HEK293 (cell line): ENCODE results near the gene PGGT1B.
A peak's percentile ranks its signal among the peaks of the same experiment; 100 is the strongest.

Source experiments
- CTCF ChIA-PET: fragments of 350-600 bp; formaldehyde crosslinking; extraction: SDS; loops from one replicate; lab custom pipeline; 2021; ENCODE audit warnings: antibody characterized with exemption; lab: Yijun Ruan, JAX
- POLR2A ChIA-PET: fragments of 300-600 bp; formaldehyde crosslinking; extraction: SDS; loops from one replicate; lab custom pipeline; 2020; ENCODE audit warnings: antibody characterized with exemption, inconsistent platforms; lab: Yijun Ruan, JAX
- H3K27ac ChIP-seq: fragments of 200-500 bp; sonication (Bioruptor generic); 2 replicates; pipeline ENCODE4 v1.5.1; 2014; ENCODE audit warnings: low read depth, low read length, control low read depth, inconsistent platforms; ENCODE audit errors: extremely low read depth
- H3K36me3 ChIP-seq, 2 experiments: fragments of 200-500 bp in 1 of 2; sonication (Bioruptor generic) in 1 of 2; 1 replicate in 1 of 2; 2 replicates in 1 of 2; pipeline ENCODE4 v1.5.1; 2014 to 2017; ENCODE audit warnings: inconsistent platforms in 2 of 2, low read length in 2 of 2; ENCODE audit not compliant: control insufficient read depth in 2 of 2, insufficient read depth in 1 of 2
- H3K4me1 ChIP-seq: fragments of 200-500 bp; sonication (Bioruptor generic); 2 replicates; pipeline ENCODE4 v1.5.1; 2014; ENCODE audit warnings: mild to moderate bottlenecking, low read length, inconsistent platforms; ENCODE audit not compliant: control insufficient read depth, insufficient read depth
- H3K4me3 ChIP-seq: 2 replicates; pipeline ENCODE4 v1.5.1; 2011; ENCODE audit warnings: low read depth, mild to moderate bottlenecking, control low read depth, low read length, moderate library complexity
- H3K9me3 ChIP-seq: fragments of 200-500 bp; sonication (Bioruptor generic); 2 replicates; pipeline ENCODE4 v1.5.1; 2014; ENCODE audit warnings: low read depth, low read length, inconsistent platforms; ENCODE audit not compliant: control insufficient read depth, insufficient read depth
- HOXD13 ChIP-seq: sonication (generic); formaldehyde crosslinking; IDR thresholded peaks from 2 replicates; pipeline ENCODE4 v1.8.0; 2022; ENCODE audit warnings: missing genetic modification reagents, borderline replicate concordance
- KLF17 ChIP-seq: fragments of 450-650 bp; formaldehyde crosslinking; IDR thresholded peaks from 2 replicates; pipeline ENCODE4 v1.5.1; 2016; ENCODE audit warnings: missing biosample characterization, missing genetic modification characterization
- KLF9 ChIP-seq: fragments of 450-650 bp; formaldehyde crosslinking; IDR thresholded peaks from 2 replicates; pipeline ENCODE4 v1.5.1; 2016; ENCODE audit warnings: missing biosample characterization, missing genetic modification characterization, low read depth
- MEIS1 ChIP-seq: sonication (generic); formaldehyde crosslinking; IDR thresholded peaks from 2 replicates; pipeline ENCODE4 v1.8.1; 2022; ENCODE audit warnings: missing genetic modification reagents, mild to moderate bottlenecking, borderline replicate concordance
- MYNN ChIP-seq: fragments of 450-650 bp; formaldehyde crosslinking; IDR thresholded peaks from 2 replicates; pipeline ENCODE4 v1.5.1; 2016; ENCODE audit warnings: missing biosample characterization, missing genetic modification characterization, borderline replicate concordance
- PRDM4 ChIP-seq: fragments of 450-650 bp; formaldehyde crosslinking; IDR thresholded peaks from 2 replicates; pipeline ENCODE4 v1.5.1; 2017; ENCODE audit warnings: missing biosample characterization, missing genetic modification characterization
- SCRT2 ChIP-seq: fragments of 450-650 bp; formaldehyde crosslinking; IDR thresholded peaks from 2 replicates; pipeline ENCODE4 v1.5.1; 2016; ENCODE audit warnings: missing biosample characterization, missing genetic modification characterization
- SP3 ChIP-seq: fragments of 450-650 bp; formaldehyde crosslinking; IDR thresholded peaks from 2 replicates; pipeline ENCODE4 v1.5.1; 2016; ENCODE audit warnings: missing biosample characterization, missing genetic modification characterization
- ZBTB48 ChIP-seq: fragments of 450-650 bp; formaldehyde crosslinking; IDR thresholded peaks from 2 replicates; pipeline ENCODE4 v1.5.1; 2016; ENCODE audit warnings: missing biosample characterization, missing genetic modification characterization
- ZBTB49 ChIP-seq: fragments of 450-650 bp; formaldehyde crosslinking; IDR thresholded peaks from 2 replicates; pipeline ENCODE4 v1.5.1; 2016; ENCODE audit warnings: missing biosample characterization, missing genetic modification characterization, low read depth
- ZNF18 ChIP-seq: fragments of 450-650 bp; formaldehyde crosslinking; IDR thresholded peaks from 2 replicates; pipeline ENCODE4 v1.5.1; 2016; ENCODE audit warnings: missing biosample characterization, missing genetic modification characterization
- ZNF600 ChIP-seq: fragments of 450-650 bp; formaldehyde crosslinking; IDR thresholded peaks from 2 replicates; pipeline ENCODE4 v1.5.1; 2016; ENCODE audit warnings: missing biosample characterization, missing genetic modification characterization
- ZNF701 ChIP-seq: fragments of 450-650 bp; formaldehyde crosslinking; IDR thresholded peaks from 2 replicates; pipeline ENCODE4 v1.5.1; 2016; ENCODE audit warnings: missing biosample characterization, missing genetic modification characterization
- ZNF830 ChIP-seq: fragments of 450-650 bp; IDR thresholded peaks from 2 replicates; pipeline ENCODE4 v1.5.0; 2018; ENCODE audit warnings: missing biosample characterization, missing genetic modification characterization, low read depth, mild to moderate bottlenecking, moderate library complexity
- ZNF837 ChIP-seq: fragments of 450-650 bp; formaldehyde crosslinking; IDR thresholded peaks from 2 replicates; pipeline ENCODE4 v1.5.1; 2016; ENCODE audit warnings: missing biosample characterization, missing genetic modification characterization
- ZSCAN18 ChIP-seq: fragments of 450-650 bp; formaldehyde crosslinking; IDR thresholded peaks from 2 replicates; pipeline ENCODE4 v1.5.1; 2016; ENCODE audit warnings: missing biosample characterization, missing genetic modification characterization
- ZSCAN23 ChIP-seq: fragments of 450-650 bp; formaldehyde crosslinking; IDR thresholded peaks from 2 replicates; pipeline ENCODE4 v1.5.1; 2016; ENCODE audit warnings: missing biosample characterization, missing genetic modification characterization
- ZSCAN4 ChIP-seq: fragments of 450-650 bp; formaldehyde crosslinking; IDR thresholded peaks from 2 replicates; pipeline ENCODE4 v1.5.1; 2017; ENCODE audit warnings: missing biosample characterization, missing genetic modification characterization
- ZSCAN5A ChIP-seq: fragments of 450-650 bp; formaldehyde crosslinking; IDR thresholded peaks from 2 replicates; pipeline ENCODE4 v1.5.1; 2016; ENCODE audit warnings: missing biosample characterization, missing genetic modification characterization

The PGGT1B gene

GRCh38 chr5:115263078-115263380, 352 bp upstream of the PGGT1B start (continued):
- TF ChIP-seq ZNF18 (tag by site-specific recombination) (no peak), ZSCAN23 (tag by site-specific recombination) (no peak), MYNN (tag by site-specific recombination) (no peak), PRDM4 (tag by site-specific recombination) (0 out of 2 replicates have a peak, but pooled peaks have one; percentile 1), ZBTB49 (tag by site-specific recombination) (no peak), ZSCAN5A (tag by site-specific recombination) (no peak), ZNF600 (tag by site-specific recombination) (no peak)

- CTCF ChIA-PET: interaction anchor here (0.6 kb wide), 1 partner anchor 198 kb away, joined by 3 read pairs; no protein-coding TSS in a partner anchor
- Histone ChIP-seq H3K36me3 (peaks cover 0 to 9% of the 10 kb centered on the region in 2 experiments; a peak in 2 of 3 replicates), H3K9me3 (no peaks in the 10 kb centered on the region), H3K4me1 (peaks cover 15% of the 10 kb centered on the region), H3K4me3 (peak overlapping the region; percentile 76), H3K27ac (peak overlapping the region; percentile 65; the same call in 1 of the 2 replicates)
- POLR2A ChIA-PET: interaction anchor here (0.5 to 1.1 kb wide), 2 partner anchors 34 to 166 kb away, joined by 4 to 8 read pairs; partner anchors contain the start of gene CCDC112
- TF ChIP-seq ZBTB48 (tag by site-specific recombination) (no peak), KLF9 (tag by site-specific recombination) (0 out of 2 replicates have a peak, but pooled peaks have one; percentile 3), ZSCAN18 (tag by site-specific recombination) (no peak)
Measured at GRCh38 chr5:115262011-115262320, 711 bp downstream of the PGGT1B start.

- Histone ChIP-seq H3K36me3 (peaks cover 0 to 5% of the 10 kb centered on the region in 2 experiments; a peak in 2 of 3 replicates), H3K9me3 (no peaks in the 10 kb centered on the region), H3K4me1 (peaks cover 22% of the 10 kb centered on the region), H3K4me3 (no peak overlapping the region), H3K27ac (no peak overlapping the region)
- CTCF ChIA-PET: no interaction called here
- POLR2A ChIA-PET: no interaction called here
- TF ChIP-seq ZNF600 (tag by site-specific recombination) (no peak), MEIS1 (CRISPR knock-in tag) (no peak), SP3 (tag by site-specific recombination) (no peak), ZSCAN4 (tag by site-specific recombination) (no peak), ZNF837 (tag by site-specific recombination) (no peak), ZNF830 (tag by site-specific recombination) (no peak), ZNF701 (tag by site-specific recombination) (no peak), HOXD13 (CRISPR knock-in tag) (no peak), SCRT2 (tag by site-specific recombination) (no peak), KLF17 (tag by site-specific recombination) (no peak)
Measured at GRCh38 chr5:115260248-115260647, 2.4 kb downstream of the PGGT1B start.
